ENCODE measurements around the gene TMEM250.
"Not testable (repeated sequence)": the region's sequence is repeated elsewhere in the genome, so short reads cannot be mapped to it uniquely, and the experiment has no call there.

The TMEM250 gene

DNA sequence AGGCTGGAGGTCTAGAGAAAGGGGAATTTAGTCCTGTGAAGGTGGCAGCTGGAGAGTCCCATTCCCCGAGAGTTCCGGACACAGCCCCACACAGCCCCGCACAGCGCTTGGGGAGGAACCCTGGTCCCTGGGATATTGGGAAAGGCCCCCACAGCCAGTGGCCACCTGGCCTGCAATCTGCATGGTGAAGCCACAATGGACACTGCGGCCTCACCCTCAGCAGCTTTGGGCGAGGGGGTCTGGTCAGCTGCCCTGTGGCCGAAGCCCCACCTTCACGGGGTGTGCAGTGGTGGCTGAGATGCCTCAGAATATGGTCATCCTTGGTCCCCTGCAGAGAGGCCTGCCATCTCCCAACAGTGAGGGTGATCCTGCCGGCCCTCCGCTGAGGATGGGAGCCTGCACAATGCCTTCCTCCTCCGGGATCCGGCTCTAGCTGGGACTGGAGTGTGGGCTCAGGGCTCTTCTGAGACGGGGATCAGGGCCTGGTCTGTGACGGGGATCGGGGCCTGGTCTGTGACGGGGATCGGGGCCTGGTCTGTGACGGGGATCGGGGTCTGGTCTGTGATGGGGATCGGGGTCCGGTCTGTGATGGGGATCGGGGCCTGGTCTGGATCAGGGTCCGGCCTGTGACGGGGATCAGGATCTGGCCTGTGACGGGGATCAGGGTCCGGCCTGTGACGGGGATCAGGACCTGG is 33.3 kb upstream of the TMEM250 start:
- H3K4me3 ChIP-seq (ENCODE audit: low read depth, low read length) = no peak overlapping the region
- no peak for TF ChIP-seq CTCF (IDR thresholded peaks at IDR 0.05; ENCODE audit: low read depth, low read length)

DNA sequence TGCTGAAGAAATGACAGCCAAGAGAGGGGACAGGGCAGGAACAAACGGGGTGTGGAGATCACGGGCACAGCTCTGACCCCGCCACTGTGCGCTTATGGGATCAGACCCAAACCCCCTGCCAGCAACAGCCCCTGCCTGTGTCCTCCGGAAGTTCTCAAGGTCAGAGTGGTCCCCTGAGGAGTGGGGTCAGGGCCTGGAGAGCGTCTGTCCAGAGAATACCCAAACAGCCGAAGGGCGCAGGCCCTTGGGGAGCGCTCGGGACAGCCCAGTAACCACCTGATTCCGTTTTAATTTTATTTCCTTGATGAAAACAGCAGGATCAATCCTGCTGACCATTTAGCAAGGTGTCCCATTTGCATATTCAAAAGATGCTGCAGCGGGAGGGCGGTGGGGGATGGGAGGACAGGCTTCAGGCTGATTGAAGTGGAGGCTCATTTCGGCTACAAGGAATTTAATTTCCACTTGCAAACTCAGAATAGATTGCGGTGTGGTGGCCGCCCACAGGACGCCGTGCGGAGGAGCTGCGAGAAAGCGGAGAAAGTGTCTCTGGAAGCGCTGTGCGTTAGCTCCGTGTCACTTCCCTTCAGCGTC is 32.6 kb upstream of the TMEM250 start:
- no peak overlapping the region for H3K4me3 ChIP-seq (ENCODE audit: low read depth, low read length)
- TF ChIP-seq CTCF (IDR thresholded peaks at IDR 0.05; ENCODE audit: low read depth, low read length) = no peak

GRCh38 chr9:136150664-136151213 is 32.1 kb upstream of the TMEM250 start:
- not testable (repeated sequence) for H3K4me3 ChIP-seq (ENCODE audit: low read depth, low read length)

GRCh38 chr9:136149853-136150252 is 31.2 kb upstream of the TMEM250 start:
- no peak for TF ChIP-seq CTCF (IDR thresholded peaks at IDR 0.05; ENCODE audit: low read depth, low read length)
- H3K4me3 ChIP-seq (ENCODE audit: low read depth, low read length) = no peak overlapping the region

DNA sequence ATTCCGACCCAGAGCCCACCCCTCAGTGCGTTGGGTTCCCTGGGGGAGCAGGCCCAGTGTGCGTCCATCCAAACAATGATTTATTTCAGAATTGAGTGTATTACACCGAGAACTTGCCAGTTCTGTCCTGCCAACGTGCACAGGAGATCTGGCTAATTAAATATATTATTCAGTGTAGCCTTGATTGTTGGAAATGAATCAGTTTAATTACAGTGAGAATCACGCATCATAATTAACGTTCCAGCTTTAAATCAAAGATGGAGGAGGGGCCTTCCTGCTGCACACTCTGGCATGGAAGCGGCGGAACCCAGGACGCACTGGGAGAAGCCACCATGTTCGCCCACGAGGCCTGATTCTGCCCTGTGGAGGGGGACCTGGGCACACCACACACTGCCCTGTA is 30.7 kb upstream of the TMEM250 start:
- no peak for TF ChIP-seq CTCF (IDR thresholded peaks at IDR 0.05; ENCODE audit: low read depth, low read length)
- no peak overlapping the region for H3K4me3 ChIP-seq (ENCODE audit: low read depth, low read length)

DNA sequence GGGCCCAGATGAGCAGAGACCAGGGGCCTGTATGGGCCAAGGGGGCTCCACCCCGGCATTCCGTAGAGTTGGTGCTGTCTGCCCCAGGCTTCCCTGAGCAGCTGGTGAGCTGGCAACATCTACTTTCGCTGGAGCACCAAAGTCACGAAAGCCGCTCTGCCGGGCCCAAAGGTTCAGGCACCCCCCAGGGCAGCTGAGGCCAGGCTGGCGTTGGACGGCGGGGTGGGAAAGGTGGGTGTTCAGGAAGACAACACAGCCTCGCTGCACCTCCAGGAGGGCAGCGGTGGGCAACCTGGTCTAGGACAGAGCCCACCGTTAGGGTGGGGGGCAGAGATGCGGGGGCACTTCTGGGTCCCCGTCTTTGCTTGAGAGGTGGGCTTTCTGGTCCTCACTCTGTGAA is 30.1 kb upstream of the TMEM250 start:
- TF ChIP-seq CTCF (IDR thresholded peaks at IDR 0.05; ENCODE audit: low read depth, low read length) = no peak

DNA sequence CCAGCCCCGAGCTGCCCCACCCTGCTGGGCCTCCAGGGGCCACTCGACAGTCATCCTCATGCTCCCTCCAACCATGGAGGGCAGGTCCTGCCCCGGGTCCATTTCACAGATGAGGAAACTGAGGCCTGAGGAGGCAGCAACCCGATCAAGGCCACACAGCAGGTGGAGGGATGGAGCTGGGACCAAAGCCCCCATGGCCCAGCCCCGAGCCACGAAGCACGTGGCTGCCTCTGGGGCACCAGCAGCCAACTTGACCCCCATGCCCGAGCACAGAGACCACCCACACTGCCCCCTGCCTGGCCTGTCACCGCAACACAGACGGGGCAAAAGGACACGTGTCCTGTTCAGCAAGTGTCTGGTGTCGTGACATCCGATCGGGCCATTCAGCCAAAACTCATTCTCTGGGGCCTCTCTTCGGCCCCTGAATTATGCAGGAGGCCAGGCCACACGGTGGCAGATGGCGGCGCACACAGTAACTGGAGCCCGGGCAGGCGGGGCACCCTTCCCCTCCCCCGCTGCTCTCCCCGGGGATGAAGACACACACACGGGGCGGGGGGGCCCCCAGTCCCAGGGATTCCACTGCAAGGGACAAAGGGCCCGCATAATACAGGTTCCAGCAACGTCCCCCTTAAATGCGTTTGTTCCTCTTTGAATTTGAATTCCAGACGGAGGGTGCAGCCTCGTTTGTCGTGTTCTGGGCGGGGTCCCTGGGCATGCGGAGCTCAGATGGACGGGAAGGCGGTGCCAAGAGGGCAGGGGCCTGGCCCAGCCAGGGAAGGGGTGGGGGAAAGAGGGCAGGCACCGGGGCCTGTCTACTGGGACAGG is 29.4 kb upstream of the TMEM250 start:
- no peak for TF ChIP-seq CTCF (IDR thresholded peaks at IDR 0.05; ENCODE audit: low read depth, low read length)
- no peak overlapping the region for H3K4me3 ChIP-seq (ENCODE audit: low read depth, low read length)

More for the DNA sequence above, 30.1 kb upstream of the TMEM250 start:
- H3K4me3 ChIP-seq (ENCODE audit: low read depth, low read length) = no peak overlapping the region
